Measurements from ENCODE around the gene ADAM10.
A peak's percentile ranks its signal among the peaks of the same experiment; 100 is the strongest.

Gene ADAM10, protein sequence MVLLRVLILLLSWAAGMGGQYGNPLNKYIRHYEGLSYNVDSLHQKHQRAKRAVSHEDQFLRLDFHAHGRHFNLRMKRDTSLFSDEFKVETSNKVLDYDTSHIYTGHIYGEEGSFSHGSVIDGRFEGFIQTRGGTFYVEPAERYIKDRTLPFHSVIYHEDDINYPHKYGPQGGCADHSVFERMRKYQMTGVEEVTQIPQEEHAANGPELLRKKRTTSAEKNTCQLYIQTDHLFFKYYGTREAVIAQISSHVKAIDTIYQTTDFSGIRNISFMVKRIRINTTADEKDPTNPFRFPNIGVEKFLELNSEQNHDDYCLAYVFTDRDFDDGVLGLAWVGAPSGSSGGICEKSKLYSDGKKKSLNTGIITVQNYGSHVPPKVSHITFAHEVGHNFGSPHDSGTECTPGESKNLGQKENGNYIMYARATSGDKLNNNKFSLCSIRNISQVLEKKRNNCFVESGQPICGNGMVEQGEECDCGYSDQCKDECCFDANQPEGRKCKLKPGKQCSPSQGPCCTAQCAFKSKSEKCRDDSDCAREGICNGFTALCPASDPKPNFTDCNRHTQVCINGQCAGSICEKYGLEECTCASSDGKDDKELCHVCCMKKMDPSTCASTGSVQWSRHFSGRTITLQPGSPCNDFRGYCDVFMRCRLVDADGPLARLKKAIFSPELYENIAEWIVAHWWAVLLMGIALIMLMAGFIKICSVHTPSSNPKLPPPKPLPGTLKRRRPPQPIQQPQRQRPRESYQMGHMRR

DNA sequence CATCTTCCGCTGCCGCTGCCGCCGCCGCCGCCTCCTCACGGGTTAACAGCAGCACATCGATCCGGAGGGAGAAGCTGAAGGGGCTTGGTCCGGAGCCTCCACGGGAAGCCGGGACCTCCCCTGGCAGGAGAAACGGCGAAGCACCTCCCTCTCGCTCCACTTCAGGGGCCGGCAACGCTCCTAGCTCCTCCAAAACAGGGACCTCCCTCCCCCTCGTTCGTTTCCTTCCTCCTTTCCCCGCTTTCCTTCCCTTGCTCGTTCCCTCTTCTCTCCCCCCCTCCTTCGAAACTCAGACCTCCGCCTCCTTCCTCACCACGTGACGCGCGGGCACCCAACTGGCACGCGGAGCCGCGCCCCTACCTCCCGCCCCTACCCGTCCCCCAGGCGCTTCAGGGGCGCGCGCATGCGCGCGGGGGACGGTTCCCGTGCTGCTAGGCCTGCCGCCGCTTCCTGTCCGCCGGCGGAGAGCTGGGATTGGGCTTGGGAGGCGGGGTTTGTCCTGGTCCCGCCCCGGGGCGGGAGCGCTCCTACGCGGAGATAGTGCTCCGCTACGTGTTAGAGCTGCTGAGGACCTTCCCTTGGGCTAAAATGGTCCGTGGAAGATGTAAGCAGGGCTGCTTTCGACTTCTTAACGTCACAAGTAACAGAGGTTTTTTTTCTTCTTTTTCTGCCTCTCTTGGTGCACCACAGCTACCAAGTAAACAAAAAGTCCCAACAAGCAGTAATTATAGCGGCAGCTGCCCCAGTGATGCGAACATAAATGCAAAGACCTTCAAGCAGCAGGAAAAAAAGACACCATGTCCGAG lies at the start of gene ADAM10:
ADAM10 (minus strand) TSS at position 176 of the 806 bp plus-strand sequence; CDS start at position 3, 173 bp downstream.
- DNase-seq (ENCODE audit: low spot score): peak; percentile 99
- TF ChIP-seq, protein P1, sequence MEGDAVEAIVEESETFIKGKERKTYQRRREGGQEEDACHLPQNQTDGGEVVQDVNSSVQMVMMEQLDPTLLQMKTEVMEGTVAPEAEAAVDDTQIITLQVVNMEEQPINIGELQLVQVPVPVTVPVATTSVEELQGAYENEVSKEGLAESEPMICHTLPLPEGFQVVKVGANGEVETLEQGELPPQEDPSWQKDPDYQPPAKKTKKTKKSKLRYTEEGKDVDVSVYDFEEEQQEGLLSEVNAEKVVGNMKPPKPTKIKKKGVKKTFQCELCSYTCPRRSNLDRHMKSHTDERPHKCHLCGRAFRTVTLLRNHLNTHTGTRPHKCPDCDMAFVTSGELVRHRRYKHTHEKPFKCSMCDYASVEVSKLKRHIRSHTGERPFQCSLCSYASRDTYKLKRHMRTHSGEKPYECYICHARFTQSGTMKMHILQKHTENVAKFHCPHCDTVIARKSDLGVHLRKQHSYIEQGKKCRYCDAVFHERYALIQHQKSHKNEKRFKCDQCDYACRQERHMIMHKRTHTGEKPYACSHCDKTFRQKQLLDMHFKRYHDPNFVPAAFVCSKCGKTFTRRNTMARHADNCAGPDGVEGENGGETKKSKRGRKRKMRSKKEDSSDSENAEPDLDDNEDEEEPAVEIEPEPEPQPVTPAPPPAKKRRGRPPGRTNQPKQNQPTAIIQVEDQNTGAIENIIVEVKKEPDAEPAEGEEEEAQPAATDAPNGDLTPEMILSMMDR (IDR thresholded peaks at IDR 0.05; ENCODE audit: borderline replicate concordance, control extremely low read depth, extremely low read depth, insufficient read depth, missing control alignments): no peak
- in situ Hi-C loops (cut with MboI; ENCODE audit: low sequenced_read_pairs, unreplicated experiment): loop anchor here (25.0 kb wide), 1 partner anchor 512 kb away; no protein-coding TSS in a partner anchor

- in situ Hi-C loops (cut with MboI; ENCODE audit: low sequenced_read_pairs, unreplicated experiment): no loop called here
- TF ChIP-seq, protein P1 (IDR thresholded peaks at IDR 0.05; ENCODE audit: borderline replicate concordance, control extremely low read depth, extremely low read depth, insufficient read depth, missing control alignments): no peak
- no peak for DNase-seq (ENCODE audit: low spot score)
Observed at GRCh38 chr15:58797505-58797904, 48.0 kb upstream of the ADAM10 start.

GRCh38 chr15:58795825-58796224 lies 46.3 kb upstream of the ADAM10 start:
- TF ChIP-seq, protein P1 (IDR thresholded peaks at IDR 0.05; ENCODE audit: borderline replicate concordance, control extremely low read depth, extremely low read depth, insufficient read depth, missing control alignments): no peak
- in situ Hi-C loops (cut with MboI; ENCODE audit: low sequenced_read_pairs, unreplicated experiment): no loop called here
- DNase-seq (ENCODE audit: low spot score): no peak

- in situ Hi-C loops (cut with MboI; ENCODE audit: low sequenced_read_pairs, unreplicated experiment): no loop called here
- TF ChIP-seq, protein P1 (IDR thresholded peaks at IDR 0.05; ENCODE audit: borderline replicate concordance, control extremely low read depth, extremely low read depth, insufficient read depth, missing control alignments): no peak
- DNase-seq (ENCODE audit: low spot score): no peak
Observed at GRCh38 chr15:58793862-58794261, 44.4 kb upstream of the ADAM10 start.

DNA sequence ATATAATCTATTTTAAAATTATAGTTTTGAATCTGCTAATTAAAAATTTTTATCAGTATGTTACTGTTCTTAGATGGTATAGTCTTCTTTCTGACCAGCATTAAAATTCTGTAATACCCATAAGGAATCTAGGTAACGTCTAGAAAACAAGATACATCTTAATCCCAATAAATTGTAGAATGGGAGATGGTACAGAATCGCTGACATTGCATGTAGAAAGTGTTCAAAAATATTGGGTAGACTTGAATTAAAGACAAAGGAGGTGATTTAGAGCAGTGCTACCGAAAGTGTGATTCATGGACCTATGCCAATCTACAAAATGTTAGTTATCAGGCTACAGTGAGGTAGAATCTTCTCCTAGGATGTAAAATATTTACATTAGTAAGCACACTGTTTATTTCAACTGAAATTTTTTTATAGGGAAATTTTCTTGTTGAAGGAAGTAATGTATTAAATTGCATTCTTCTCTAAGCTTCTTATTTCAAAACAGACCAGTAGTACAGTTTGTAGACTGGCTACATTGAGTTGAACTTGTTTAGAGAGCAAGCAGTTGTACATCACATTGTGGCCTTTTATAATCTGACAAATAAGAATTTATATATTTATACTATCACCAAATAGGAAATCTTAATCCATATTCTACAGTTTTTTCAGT lies 38.7 kb upstream of the ADAM10 start:
- in situ Hi-C loops (cut with MboI; ENCODE audit: low sequenced_read_pairs, unreplicated experiment): no loop called here
- TF ChIP-seq, protein P1 (IDR thresholded peaks at IDR 0.05; ENCODE audit: borderline replicate concordance, control extremely low read depth, extremely low read depth, insufficient read depth, missing control alignments): no peak
- no peak for DNase-seq (ENCODE audit: low spot score)

All from GM13976 (cell line).